ENCODE measurements around the gene PHETA2.

DNA sequence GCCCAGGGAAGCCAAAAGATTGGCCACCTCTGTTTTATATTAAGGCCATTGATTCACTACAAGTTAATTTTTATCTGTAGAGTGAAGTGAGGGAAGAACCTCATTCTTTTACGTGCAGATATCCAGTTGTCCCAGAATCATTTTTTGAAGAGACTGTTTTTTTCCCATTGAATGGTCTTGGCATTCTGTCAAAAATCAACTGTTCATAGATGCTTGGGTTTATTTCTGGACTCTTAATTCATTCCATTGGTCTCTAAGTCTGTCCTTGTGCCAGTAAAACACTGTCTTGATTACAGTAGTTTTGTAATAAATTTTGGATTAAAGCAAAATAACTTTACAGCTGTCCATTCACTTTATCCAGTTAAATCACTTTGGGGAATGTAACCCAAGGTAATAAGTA lies 48.6 kb upstream of the PHETA2 start:
- TF ChIP-seq, protein P1, sequence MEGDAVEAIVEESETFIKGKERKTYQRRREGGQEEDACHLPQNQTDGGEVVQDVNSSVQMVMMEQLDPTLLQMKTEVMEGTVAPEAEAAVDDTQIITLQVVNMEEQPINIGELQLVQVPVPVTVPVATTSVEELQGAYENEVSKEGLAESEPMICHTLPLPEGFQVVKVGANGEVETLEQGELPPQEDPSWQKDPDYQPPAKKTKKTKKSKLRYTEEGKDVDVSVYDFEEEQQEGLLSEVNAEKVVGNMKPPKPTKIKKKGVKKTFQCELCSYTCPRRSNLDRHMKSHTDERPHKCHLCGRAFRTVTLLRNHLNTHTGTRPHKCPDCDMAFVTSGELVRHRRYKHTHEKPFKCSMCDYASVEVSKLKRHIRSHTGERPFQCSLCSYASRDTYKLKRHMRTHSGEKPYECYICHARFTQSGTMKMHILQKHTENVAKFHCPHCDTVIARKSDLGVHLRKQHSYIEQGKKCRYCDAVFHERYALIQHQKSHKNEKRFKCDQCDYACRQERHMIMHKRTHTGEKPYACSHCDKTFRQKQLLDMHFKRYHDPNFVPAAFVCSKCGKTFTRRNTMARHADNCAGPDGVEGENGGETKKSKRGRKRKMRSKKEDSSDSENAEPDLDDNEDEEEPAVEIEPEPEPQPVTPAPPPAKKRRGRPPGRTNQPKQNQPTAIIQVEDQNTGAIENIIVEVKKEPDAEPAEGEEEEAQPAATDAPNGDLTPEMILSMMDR (conservative IDR thresholded peaks at IDR 0.05; ENCODE audit: low read depth, low read length), result no peak
- no peak for TF ChIP-seq EZH2 (IDR thresholded peaks at IDR 0.05; ENCODE audit: low read length, unreplicated experiment)

All from PC-3 (cell line).